ENCODE results near the gene RUFY3. TPM values are rescaled to one million over a fixed set of nuclear protein-coding genes. Genes with fewer than 3 reads are reported as not detected.

Gene RUFY3
- total and polyA plus RNA-seq, 9 of the 15 experiments (the other 6 are each of a cell fraction or from before 2014, with no cell fraction given), result 4.2 to 31.1 (median 21.5) TPM

DNA sequence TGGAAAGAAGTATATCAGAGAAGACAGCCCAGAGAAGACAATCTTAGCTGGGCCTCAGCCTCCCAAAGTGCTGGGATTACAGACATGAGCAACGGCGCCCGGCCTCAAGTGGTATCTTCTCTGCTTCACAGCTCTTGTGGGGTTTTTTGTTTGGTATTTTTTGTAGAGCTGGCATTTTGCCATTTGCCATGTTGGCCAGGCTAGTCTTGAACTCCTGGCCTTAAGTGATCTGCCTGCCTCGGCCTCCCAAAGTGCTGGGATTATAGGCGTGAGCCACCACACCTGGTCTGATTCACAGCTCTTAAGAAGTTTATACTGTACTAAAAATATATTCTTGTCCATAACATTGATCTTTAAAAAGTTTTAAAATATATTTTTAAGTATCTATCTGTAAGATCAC, 21.1 kb upstream of the RUFY3 start:
- no peak overlapping the region for H3K27ac ChIP-seq (ENCODE audit: extremely low read depth, low read depth, low read length)
- in situ Hi-C loops (cut with MboI), result no loop called here
- WGBS (ENCODE audit: insufficient coverage, low coverage, missing lambda C conversion rate), result 84% methylated on average over 5 of the region's 5 CpGs
- H3K27me3 ChIP-seq (ENCODE audit: control insufficient read depth in 2 of 2, insufficient read depth in 2 of 2, low read length in 2 of 2), result no peaks in the 10 kb centered on the region
- H3K9me3 ChIP-seq (replicated peaks; ENCODE audit: control insufficient read depth, insufficient read depth, low read depth, low read length), result no peaks in the 10 kb centered on the region
- ChIA-PET POLR2A (interaction anchor here (0.7 to 1.8 kb wide), 3 partner anchors 8 to 13 kb away, joined by 3 to 7 read pairs (median 5); no protein-coding TSS in a partner anchor), CTCF (ENCODE audit: low intra/inter-chr PET ratio) (no interaction called here)
- ATAC-seq (no peak), DNase-seq (ENCODE audit: extremely low read depth in 1 of 4, low spot score in 3 of 4) (no peak), FAIRE-seq (no peak)
- no peaks in the 10 kb centered on the region for H3K9me1 ChIP-seq (ENCODE audit: control insufficient read depth, insufficient read depth, low read length)
- intact Hi-C loops (cut with micrococcal nuclease), result loop anchor here (5.0 to 10.0 kb wide), 2 partner anchors 48 to 294 kb away; partner anchors contain the start of gene DCK
- H3K9ac ChIP-seq (ENCODE audit: insufficient read depth in 1 of 2, low read depth in 2 of 2, low read length in 2 of 2), result no peak overlapping the region
- H4K20me1 ChIP-seq (replicated peaks; ENCODE audit: control insufficient read depth, insufficient read depth, low read length), result no peaks in the 10 kb centered on the region; the same call in 1 of the 2 replicates
- no peak overlapping the region for H2AFZ ChIP-seq (ENCODE audit: low read depth, low read length)
- H3K79me2 ChIP-seq (ENCODE audit: control insufficient read depth, insufficient read depth, low read length), result peaks cover 2% of the 10 kb centered on the region; the same call in 2 of the 3 replicates
- no peak overlapping the region for H3K4me3 ChIP-seq
- BruUV-seq (replicated peaks), result no TSS peak
- no peak overlapping the region for H3K4me2 ChIP-seq (ENCODE audit: insufficient read depth, low read length)
- TF ChIP-seq RUNX1 (IDR thresholded peaks at IDR 0.05; ENCODE audit: low read depth) (no peak), NFIC (IDR thresholded peaks at IDR 0.05) (peak; percentile 78)
- H3K36me3 ChIP-seq (ENCODE audit: control insufficient read depth, insufficient read depth, low read length), result no peaks in the 10 kb centered on the region; the same call in 2 of the 3 replicates
- H3K4me1 ChIP-seq (replicated peaks in 1 of 2; ENCODE audit: control insufficient read depth in 2 of 2, insufficient read depth in 2 of 2, low read length in 2 of 2), result peaks cover 5 to 14% of the 10 kb centered on the region in 2 experiments; a peak in 4 of 5 replicates

- no peak overlapping the region for H3K4me2 ChIP-seq (ENCODE audit: insufficient read depth, low read length)
- H3K4me1 ChIP-seq (replicated peaks in 1 of 2; ENCODE audit: control insufficient read depth in 2 of 2, insufficient read depth in 2 of 2, low read length in 2 of 2), result peaks cover 9 to 15% of the 10 kb centered on the region in 2 experiments; a peak in 4 of 5 replicates
- POLR2A ChIA-PET, result interaction anchor here (1.6 to 1.8 kb wide), 2 partner anchors 12 kb away, joined by 5 to 7 read pairs; no protein-coding TSS in a partner anchor
- H3K9me1 ChIP-seq (ENCODE audit: control insufficient read depth, insufficient read depth, low read length), result no peaks in the 10 kb centered on the region
- no peak overlapping the region for H3K27ac ChIP-seq (ENCODE audit: extremely low read depth, low read depth, low read length)
- H3K4me3 ChIP-seq, result no peak overlapping the region
- FAIRE-seq (no peak), DNase-seq (ENCODE audit: extremely low read depth in 1 of 4, low spot score in 3 of 4) (no peak), ATAC-seq (no peak)
- H3K36me3 ChIP-seq (ENCODE audit: control insufficient read depth, insufficient read depth, low read length), result no peaks in the 10 kb centered on the region
- no peaks in the 10 kb centered on the region for H4K20me1 ChIP-seq (replicated peaks; ENCODE audit: control insufficient read depth, insufficient read depth, low read length)
- no peak overlapping the region for H3K9ac ChIP-seq (ENCODE audit: insufficient read depth in 1 of 2, low read depth in 2 of 2, low read length in 2 of 2)
- intact Hi-C loops (cut with micrococcal nuclease) (loop anchor here (5.0 to 10.0 kb wide), 2 partner anchors 49 to 294 kb away; partner anchors contain the start of gene DCK), in situ Hi-C loops (cut with MboI) (no loop called here)
- TF ChIP-seq YY1 (IDR thresholded peaks at IDR 0.05; ENCODE audit: borderline replicate concordance in 1 of 3, control insufficient read depth in 1 of 3, extremely low read depth in 1 of 3, insufficient read depth in 3 of 3, insufficient read length in 1 of 3, insufficient replicate concordance in 2 of 3, low read depth in 1 of 3, low read length in 2 of 3) (no peak), CLOCK (CRISPR knock-in tag; IDR thresholded peaks at IDR 0.05; ENCODE audit: borderline replicate concordance) (no peak)
- CTCF ChIA-PET (ENCODE audit: low intra/inter-chr PET ratio), result no interaction called here
- BruUV-seq (replicated peaks), result no TSS peak
- H3K9me3 ChIP-seq (replicated peaks; ENCODE audit: control insufficient read depth, insufficient read depth, low read depth, low read length), result no peaks in the 10 kb centered on the region
- no peak overlapping the region for H2AFZ ChIP-seq (ENCODE audit: low read depth, low read length)
- H3K27me3 ChIP-seq (ENCODE audit: control insufficient read depth in 2 of 2, insufficient read depth in 2 of 2, low read length in 2 of 2), result no peaks in the 10 kb centered on the region
- 47% methylated on average over 1 of the region's 1 CpG for WGBS (ENCODE audit: insufficient coverage, low coverage, missing lambda C conversion rate)
- H3K79me2 ChIP-seq (ENCODE audit: control insufficient read depth, insufficient read depth, low read length), result peaks cover 7% of the 10 kb centered on the region
Observed at GRCh38 chr4:70701271-70701670, 20.5 kb upstream of the RUFY3 start.

All from K562 (cell line).